ENCODE measurements around the gene VAMP8. TPM values are rescaled to one million over a fixed set of nuclear protein-coding genes. Genes with fewer than 3 reads are reported as not detected.
"Not testable (repeated sequence)": the region's sequence is repeated elsewhere in the genome, so short reads cannot be mapped to it uniquely, and the experiment has no call there.

Gene VAMP8
- total RNA-seq, 1 experiment from 2014 or later, result 33.0 TPM

GRCh38 chr2:85541753-85542457, 35.5 kb upstream of the VAMP8 start:
- H3K36me3 ChIP-seq (replicated peaks; ENCODE audit: control insufficient read depth, insufficient read depth, low read length), result peaks cover 32% of the 10 kb centered on the region
- no peak for DNase-seq
- no peak overlapping the region for H3K4me3 ChIP-seq (ENCODE audit: insufficient read depth, low read depth, low read length)
- no peaks in the 10 kb centered on the region for H3K27me3 ChIP-seq (ENCODE audit: control insufficient read depth, insufficient read depth, low read length)

- Histone ChIP-seq H3K4me3 (ENCODE audit: insufficient read depth, low read depth, low read length) (no peak overlapping the region), H3K36me3 (replicated peaks; ENCODE audit: control insufficient read depth, insufficient read depth, low read length) (peaks cover 32% of the 10 kb centered on the region), H3K27me3 (ENCODE audit: control insufficient read depth, insufficient read depth, low read length) (no peaks in the 10 kb centered on the region)
- DNase-seq, result no peak
These were observed 34.6 kb upstream of the VAMP8 start for GRCh38 chr2:85542777-85543176.

GRCh38 chr2:85544254-85544691, 33.1 kb upstream of the VAMP8 start:
- H3K4me3 ChIP-seq (ENCODE audit: insufficient read depth, low read depth, low read length); H3K27me3 ChIP-seq (ENCODE audit: control insufficient read depth, insufficient read depth, low read length); DNase-seq: not testable (repeated sequence)
- H3K36me3 ChIP-seq (replicated peaks; ENCODE audit: control insufficient read depth, insufficient read depth, low read length), result peaks cover 33% of the 10 kb centered on the region

- DNase-seq; H3K4me3 ChIP-seq (ENCODE audit: insufficient read depth, low read depth, low read length); H3K27me3 ChIP-seq (ENCODE audit: control insufficient read depth, insufficient read depth, low read length): not testable (repeated sequence)
- H3K36me3 ChIP-seq (replicated peaks; ENCODE audit: control insufficient read depth, insufficient read depth, low read length), result peaks cover 31% of the 10 kb centered on the region
These were observed 32.2 kb upstream of the VAMP8 start for GRCh38 chr2:85544915-85545779.

- H3K36me3 ChIP-seq (replicated peaks; ENCODE audit: control insufficient read depth, insufficient read depth, low read length), result peaks cover 33% of the 10 kb centered on the region
- DNase-seq, result no peak
- no peak overlapping the region for H3K4me3 ChIP-seq (ENCODE audit: insufficient read depth, low read depth, low read length)
- H3K27me3 ChIP-seq (ENCODE audit: control insufficient read depth, insufficient read depth, low read length), result no peaks in the 10 kb centered on the region
These were observed 31.6 kb upstream of the VAMP8 start for GRCh38 chr2:85545780-85546240.

GRCh38 chr2:85547089-85547858, 30.1 kb upstream of the VAMP8 start:
- no peak overlapping the region for H3K4me3 ChIP-seq (ENCODE audit: insufficient read depth, low read depth, low read length)
- H3K36me3 ChIP-seq (replicated peaks; ENCODE audit: control insufficient read depth, insufficient read depth, low read length), result peaks cover 33% of the 10 kb centered on the region
- H3K27me3 ChIP-seq (ENCODE audit: control insufficient read depth, insufficient read depth, low read length), result no peaks in the 10 kb centered on the region
- DNase-seq, result no peak

- Histone ChIP-seq H3K36me3 (replicated peaks; ENCODE audit: control insufficient read depth, insufficient read depth, low read length) (peaks cover 33% of the 10 kb centered on the region), H3K4me3 (ENCODE audit: insufficient read depth, low read depth, low read length) (no peak overlapping the region), H3K27me3 (ENCODE audit: control insufficient read depth, insufficient read depth, low read length) (no peaks in the 10 kb centered on the region)
- no peak for DNase-seq
These were observed 29.4 kb upstream of the VAMP8 start for GRCh38 chr2:85547859-85548607.

GRCh38 chr2:85548608-85548900, 28.8 kb upstream of the VAMP8 start:
- DNase-seq, result no peak
- Histone ChIP-seq H3K36me3 (replicated peaks; ENCODE audit: control insufficient read depth, insufficient read depth, low read length) (peaks cover 31% of the 10 kb centered on the region), H3K4me3 (ENCODE audit: insufficient read depth, low read depth, low read length) (no peak overlapping the region), H3K27me3 (ENCODE audit: control insufficient read depth, insufficient read depth, low read length) (no peaks in the 10 kb centered on the region)

- no peak for DNase-seq
- Histone ChIP-seq H3K27me3 (ENCODE audit: control insufficient read depth, insufficient read depth, low read length) (no peaks in the 10 kb centered on the region), H3K36me3 (replicated peaks; ENCODE audit: control insufficient read depth, insufficient read depth, low read length) (peaks cover 33% of the 10 kb centered on the region), H3K4me3 (ENCODE audit: insufficient read depth, low read depth, low read length) (no peak overlapping the region)
These were observed 28.3 kb upstream of the VAMP8 start for GRCh38 chr2:85549095-85549494.

- H3K27me3 ChIP-seq (ENCODE audit: control insufficient read depth, insufficient read depth, low read length), result no peaks in the 10 kb centered on the region
- DNase-seq, result no peak
- no peak overlapping the region for H3K4me3 ChIP-seq (ENCODE audit: insufficient read depth, low read depth, low read length)
- H3K36me3 ChIP-seq (replicated peaks; ENCODE audit: control insufficient read depth, insufficient read depth, low read length), result peaks cover 33% of the 10 kb centered on the region
These were observed 27.6 kb upstream of the VAMP8 start for GRCh38 chr2:85549826-85550225.

- DNase-seq, result no peak
- peaks cover 38% of the 10 kb centered on the region for H3K36me3 ChIP-seq (replicated peaks; ENCODE audit: control insufficient read depth, insufficient read depth, low read length)
These were observed 26.9 kb upstream of the VAMP8 start for GRCh38 chr2:85550486-85550885.

GRCh38 chr2:85551698-85552678, 25.4 kb upstream of the VAMP8 start:
- peak; percentile 75 for DNase-seq
- Histone ChIP-seq H3K36me3 (replicated peaks; ENCODE audit: control insufficient read depth, insufficient read depth, low read length) (peaks cover 40% of the 10 kb centered on the region), H3K4me3 (ENCODE audit: insufficient read depth, low read depth, low read length) (no peak overlapping the region), H3K27me3 (ENCODE audit: control insufficient read depth, insufficient read depth, low read length) (no peaks in the 10 kb centered on the region)

More at GRCh38 chr2:85550486-85550885, 26.9 kb upstream of the VAMP8 start:
- Histone ChIP-seq H3K27me3 (ENCODE audit: control insufficient read depth, insufficient read depth, low read length) (no peaks in the 10 kb centered on the region), H3K4me3 (ENCODE audit: insufficient read depth, low read depth, low read length) (no peak overlapping the region)

GRCh38 chr2:85553184-85553583, 24.2 kb upstream of the VAMP8 start:
- Histone ChIP-seq H3K4me3 (ENCODE audit: insufficient read depth, low read depth, low read length) (no peak overlapping the region), H3K36me3 (replicated peaks; ENCODE audit: control insufficient read depth, insufficient read depth, low read length) (peaks cover 41% of the 10 kb centered on the region), H3K27me3 (ENCODE audit: control insufficient read depth, insufficient read depth, low read length) (no peaks in the 10 kb centered on the region)
- no peak for DNase-seq
